Measurements from ENCODE around the gene JARID2.

Gene JARID2

GRCh38 chr6:15421945-15422733 is 176.3 kb downstream of the JARID2 start:
- DNase-seq (ENCODE audit: low spot score), result no peak

GRCh38 chr6:15423286-15423993 is 177.6 kb downstream of the JARID2 start:
- no peak for DNase-seq (ENCODE audit: low spot score)

- DNase-seq (ENCODE audit: low spot score), result no peak
These were observed 180.1 kb downstream of the JARID2 start for GRCh38 chr6:15425947-15426346.

DNA sequence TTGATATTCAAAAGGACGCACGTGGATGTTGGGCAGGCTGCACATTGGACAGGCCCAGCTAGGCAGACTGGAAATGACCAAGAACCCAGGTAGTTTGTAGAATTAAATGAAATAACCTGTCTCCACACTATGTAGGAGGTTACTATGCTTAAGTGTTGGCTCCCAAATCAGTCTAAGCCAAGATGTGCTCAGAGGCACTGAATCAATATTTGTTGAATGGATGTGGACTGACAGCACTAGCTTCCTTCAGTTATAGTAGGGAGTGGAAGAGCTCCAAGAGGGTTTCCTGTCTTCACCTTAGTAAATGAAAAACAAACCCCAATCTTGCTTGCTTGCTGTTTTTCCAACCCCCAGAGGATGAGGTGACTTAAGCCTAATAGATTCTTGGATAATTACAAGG is 180.5 kb downstream of the JARID2 start:
- DNase-seq (ENCODE audit: low spot score), result no peak

DNA sequence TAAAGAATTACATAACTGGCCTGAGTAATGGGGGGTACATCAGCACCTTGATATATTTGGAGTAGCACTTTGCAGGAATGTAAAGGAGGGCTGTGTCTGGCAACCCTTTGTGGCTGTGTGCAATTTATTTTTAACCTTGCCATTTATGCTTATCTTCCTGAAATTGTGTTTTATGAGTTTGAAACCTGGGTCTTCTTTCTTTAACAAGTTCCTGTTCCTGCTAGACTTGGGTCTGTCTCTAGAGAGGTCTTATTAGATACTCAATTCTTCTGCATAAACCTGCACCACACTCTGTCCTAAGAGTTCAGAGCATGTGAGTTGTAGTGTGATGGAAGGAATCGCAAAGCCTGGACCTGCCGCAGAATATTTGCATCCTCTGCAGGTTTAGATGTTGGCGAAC is 181.0 kb downstream of the JARID2 start:
- DNase-seq (ENCODE audit: low spot score), result no peak

DNA sequence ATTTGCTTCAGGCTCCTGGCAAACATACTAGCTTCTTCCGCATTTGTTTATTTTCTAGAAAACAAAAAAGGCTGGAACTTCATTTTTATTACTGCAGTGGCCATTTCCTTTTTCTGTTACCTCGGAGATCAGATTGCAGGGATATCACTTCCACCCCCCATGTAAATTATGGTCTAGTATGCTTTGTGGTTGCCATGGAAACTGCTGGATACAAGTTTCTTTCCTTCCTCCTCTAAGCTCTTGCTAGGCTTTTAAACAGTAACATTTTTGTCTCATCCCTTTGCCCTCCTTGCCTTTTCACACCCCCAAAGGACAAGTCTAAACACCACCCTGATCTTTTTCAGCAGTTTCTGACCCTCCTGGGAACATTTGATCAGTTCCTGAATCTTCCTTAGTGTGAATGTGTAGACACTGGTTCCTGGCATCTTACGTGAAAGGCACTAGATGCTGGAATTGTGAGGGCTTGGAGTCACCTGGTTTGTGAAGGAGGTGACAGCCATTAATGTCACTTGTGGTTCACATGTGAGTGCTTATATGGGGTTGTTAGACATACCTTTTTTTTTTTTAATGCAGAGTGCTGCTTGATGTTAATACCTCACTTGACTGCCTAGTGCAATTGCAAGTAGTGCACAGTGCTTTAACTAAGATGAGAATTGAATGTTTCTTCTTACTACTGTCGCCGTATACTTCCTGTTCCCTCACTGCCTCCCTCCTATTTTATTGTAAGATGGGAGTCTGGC is 181.6 kb downstream of the JARID2 start:
- no peak for DNase-seq (ENCODE audit: low spot score)

- peak; percentile 63 for DNase-seq (ENCODE audit: low spot score)
These were observed 183.6 kb downstream of the JARID2 start for GRCh38 chr6:15429141-15430110.

GRCh38 chr6:15430186-15430585 is 184.3 kb downstream of the JARID2 start:
- DNase-seq (ENCODE audit: low spot score), result no peak

- peak; percentile 21 for DNase-seq (ENCODE audit: low spot score)
These were observed 185.1 kb downstream of the JARID2 start for GRCh38 chr6:15430931-15431405.

DNA sequence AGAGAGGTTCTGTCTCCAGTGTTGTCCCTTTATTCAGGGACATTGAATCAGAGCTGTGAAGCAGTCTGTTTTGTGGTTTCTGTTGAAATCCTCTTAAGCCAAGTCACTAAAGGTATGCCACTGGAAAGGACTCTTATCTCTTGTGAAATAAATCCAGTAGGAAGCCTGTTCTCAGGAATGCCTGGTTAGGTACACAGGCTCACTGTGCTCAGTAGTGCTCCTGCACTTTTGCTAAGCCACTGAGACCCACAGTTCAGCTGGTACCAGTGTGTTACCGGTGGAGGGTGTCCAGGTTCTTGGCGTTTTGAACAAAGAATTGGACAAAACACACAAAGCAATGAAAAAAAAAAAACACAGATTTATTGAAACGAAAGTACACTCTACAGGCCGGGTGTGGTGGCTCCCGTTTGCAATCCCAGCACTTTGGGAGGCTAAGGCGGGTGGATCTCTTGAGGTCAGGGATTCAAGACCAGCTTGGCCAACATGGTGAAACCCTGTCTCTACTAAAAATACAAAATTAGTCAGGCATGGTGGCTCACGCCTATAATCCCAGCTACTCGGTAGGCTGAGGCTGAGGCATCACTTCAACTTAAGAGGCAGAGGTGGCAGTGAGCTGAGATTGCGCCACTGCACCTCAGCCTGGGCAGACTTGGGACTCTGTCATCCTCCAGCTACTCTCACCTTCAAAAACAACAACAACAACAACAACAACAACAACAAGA is 186.1 kb downstream of the JARID2 start:
- peak; percentile 16 for DNase-seq (ENCODE audit: low spot score)

- DNase-seq (ENCODE audit: low spot score), result no peak
These were observed 187.6 kb downstream of the JARID2 start for GRCh38 chr6:15433511-15433861.

DNA sequence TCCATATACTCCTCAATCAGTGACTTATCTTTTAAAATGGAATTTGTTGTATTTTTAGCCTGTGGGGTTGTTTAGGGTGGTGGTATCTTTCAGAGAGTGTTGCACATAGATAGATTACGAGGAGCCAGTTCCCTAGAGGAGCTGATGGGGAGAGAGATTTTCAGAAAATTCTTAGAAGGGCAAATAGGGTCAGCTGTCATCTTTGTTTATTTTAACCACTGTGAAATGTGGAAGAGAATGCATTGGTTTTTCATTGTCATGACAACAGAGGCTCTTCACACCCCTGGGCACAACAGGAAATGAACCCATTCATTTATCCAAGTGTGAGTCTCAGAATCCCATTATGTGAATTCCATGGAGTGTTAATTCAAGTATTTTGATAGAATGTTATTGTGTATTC is 188.4 kb downstream of the JARID2 start:
- no peak for DNase-seq (ENCODE audit: low spot score)

GRCh38 chr6:15434823-15435380 is 189.0 kb downstream of the JARID2 start:
- no peak for DNase-seq (ENCODE audit: low spot score)

DNA sequence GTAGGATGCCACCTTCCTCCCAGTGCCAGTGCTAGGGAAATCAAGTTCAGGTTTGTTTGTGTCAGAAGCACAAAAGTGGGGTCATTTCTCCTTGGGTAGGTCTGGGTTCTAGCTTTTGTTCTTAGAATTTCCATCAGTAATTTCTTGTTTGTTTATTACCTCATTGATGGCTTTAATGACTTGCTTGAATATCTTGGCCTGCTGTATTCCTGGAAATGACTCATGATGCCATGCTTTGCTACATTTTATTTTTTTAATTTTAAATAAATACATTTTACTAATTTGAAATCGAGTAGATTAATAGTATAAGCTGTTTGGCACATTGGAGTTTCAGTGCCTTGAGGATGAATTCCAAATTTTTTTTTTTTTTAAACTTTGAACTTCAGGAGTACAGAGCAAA is 189.6 kb downstream of the JARID2 start:
- no peak for DNase-seq (ENCODE audit: low spot score)

GRCh38 chr6:15436451-15436850 is 190.6 kb downstream of the JARID2 start:
- DNase-seq (ENCODE audit: low spot score), result no peak

DNA sequence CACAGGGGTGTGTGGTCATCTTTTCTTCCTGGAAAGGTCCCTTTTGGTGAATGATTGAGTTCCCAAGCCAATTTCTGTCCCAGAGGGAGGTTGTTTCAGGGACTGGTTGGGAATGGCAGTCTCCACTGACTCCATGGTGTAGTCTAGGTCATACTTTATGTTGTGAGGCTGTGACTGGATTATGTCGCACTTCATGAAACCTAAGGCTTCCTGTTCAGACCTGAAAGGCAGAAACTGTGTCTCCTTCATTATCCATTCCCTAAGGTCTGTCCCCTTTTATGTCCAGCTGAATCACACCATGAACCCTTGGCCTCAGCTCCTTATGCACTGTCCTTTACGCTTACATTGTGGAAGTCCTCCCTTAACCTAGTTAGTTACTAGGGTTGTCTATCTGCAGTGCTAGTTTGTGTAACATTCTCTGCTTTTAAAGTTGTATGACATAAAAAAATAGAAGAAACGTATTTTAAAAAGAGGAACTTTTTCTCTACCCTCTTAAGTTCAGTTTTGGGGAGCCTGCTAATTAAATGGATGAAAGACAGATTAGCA is 191.3 kb downstream of the JARID2 start:
- DNase-seq (ENCODE audit: low spot score), result no peak

GRCh38 chr6:15439410-15440025 is 193.6 kb downstream of the JARID2 start:
- no peak for DNase-seq (ENCODE audit: low spot score)

- no peak for DNase-seq (ENCODE audit: low spot score)
These were observed 194.2 kb downstream of the JARID2 start for GRCh38 chr6:15440040-15440439.

DNA sequence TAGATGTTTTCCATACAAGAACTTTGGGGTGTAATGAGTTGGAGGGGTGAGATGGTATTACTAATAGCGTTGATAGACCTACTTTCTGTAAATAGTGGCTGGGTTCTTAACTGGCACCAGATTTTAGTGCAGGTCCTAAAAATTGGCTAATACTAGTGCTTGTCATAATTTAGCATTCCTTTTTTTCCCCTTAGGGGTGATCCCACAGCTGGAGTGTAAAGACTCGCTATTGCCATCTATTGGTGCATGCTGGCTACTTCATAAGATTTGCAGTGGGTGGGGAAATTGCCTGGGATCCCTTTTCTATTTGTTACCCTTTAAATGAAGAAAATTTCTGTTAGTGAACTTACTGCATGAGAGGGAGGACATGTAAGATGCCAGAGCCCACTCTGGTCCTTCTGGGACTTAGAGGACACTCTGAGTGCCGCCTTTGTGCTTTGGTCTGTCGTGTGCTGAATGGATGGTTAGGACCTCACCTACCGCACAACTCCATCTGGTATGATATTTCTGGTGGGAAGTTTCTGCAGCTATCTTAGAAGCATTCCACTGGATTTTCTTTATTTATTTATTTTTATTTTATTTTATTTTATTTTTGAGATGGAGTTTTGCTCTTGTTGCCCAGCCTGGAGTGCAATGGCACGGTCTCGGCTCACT is 195.5 kb downstream of the JARID2 start:
- DNase-seq (ENCODE audit: low spot score), result peak; percentile 80

Measured in AG20443 (cell line).